ENCODE measurements around the gene AP2S1. TPM values are rescaled to one million over a fixed set of nuclear protein-coding genes. Genes with fewer than 3 reads are reported as not detected.

Gene AP2S1
- total and polyA plus RNA-seq, 2 donors (not counting 3 experiments of a cell fraction or from before 2014, with no cell fraction given): 313 to 376 TPM

GRCh38 chr19:46834984-46835383 is 15.7 kb downstream of the AP2S1 start:
- CTCF ChIA-PET: no interaction called here
- H3K27ac ChIP-seq (ENCODE audit: insufficient read depth, low read depth, low read length): no peak overlapping the region

More at GRCh38 chr19:46834984-46835383, 15.7 kb downstream of the AP2S1 start:
- dilution Hi-C loops (cut with MboI; ENCODE audit: extremely low pct_ligation_motif_present, low sequenced_read_pairs): no loop called here
- intact Hi-C loops (cut with micrococcal nuclease): no loop called here
- H3K4me1 ChIP-seq (ENCODE audit: control insufficient read depth, extremely low read depth, insufficient read depth, low read length): no peaks in the 10 kb centered on the region
- H3K9ac ChIP-seq (replicated peaks; ENCODE audit: extremely low read depth, insufficient read depth, low read length): no peak overlapping the region
- DNase-seq (ENCODE audit: low read depth, low spot score) (no peak), FAIRE-seq (no peak)
- no peak for TF ChIP-seq EZH2 (IDR thresholded peaks at IDR 0.05; ENCODE audit: borderline replicate concordance, low read depth, low read length, severe bottlenecking)
- no peak for TF ChIP-seq MAX (IDR thresholded peaks at IDR 0.05; ENCODE audit: insufficient read depth, insufficient read length)
- TF ChIP-seq FOS (IDR thresholded peaks at IDR 0.05; ENCODE audit: borderline replicate concordance, insufficient read depth, low read length): no peak
- TF ChIP-seq JUN (IDR thresholded peaks at IDR 0.05; ENCODE audit: borderline replicate concordance, insufficient read depth, insufficient read length, low read depth): no peak
- TF ChIP-seq POLR2A (IDR thresholded peaks at IDR 0.05; ENCODE audit: low read depth, low read length): no peak
- no peak for TF ChIP-seq MYC (IDR thresholded peaks at IDR 0.05; ENCODE audit: low read depth, low read length)
- no peak for TF ChIP-seq GATA2 (IDR thresholded peaks at IDR 0.05; ENCODE audit: insufficient read depth, insufficient read length, low read depth, low read length)
- no peak for TF ChIP-seq CTCF (IDR thresholded peaks at IDR 0.05; ENCODE audit: extremely low read depth in 1 of 2, insufficient read depth in 1 of 2, low read depth in 1 of 2, low read length in 2 of 2)
- no peak for TF ChIP-seq POLR2AphosphoS5 (IDR thresholded peaks at IDR 0.05; ENCODE audit: insufficient read depth, low read depth, low read length)
- H3K27me3 ChIP-seq (ENCODE audit: control insufficient read depth in 2 of 2, insufficient read depth in 2 of 2, low read length in 2 of 2): no peaks in the 10 kb centered on the region
- H3K9me1 ChIP-seq (replicated peaks; ENCODE audit: control insufficient read depth, extremely low read depth, insufficient read depth, low read length): no peaks in the 10 kb centered on the region
- H3K4me3 ChIP-seq (replicated peaks in 1 of 3; ENCODE audit: insufficient read depth in 1 of 3, low read depth in 1 of 3, low read length in 3 of 3): no peak overlapping the region
- H3K79me2 ChIP-seq (ENCODE audit: control insufficient read depth, insufficient read depth, low read length): no peaks in the 10 kb centered on the region
- H3K4me2 ChIP-seq (ENCODE audit: insufficient read depth, low read length): no peak overlapping the region
- no peaks in the 10 kb centered on the region for H4K20me1 ChIP-seq (replicated peaks; ENCODE audit: control insufficient read depth, extremely low read depth, insufficient read depth, low read length)
- H2AFZ ChIP-seq (ENCODE audit: low read depth, low read length): no peak overlapping the region
- H3K9me3 ChIP-seq (replicated peaks; ENCODE audit: control insufficient read depth, insufficient read depth, low read length): no peaks in the 10 kb centered on the region
- POLR2A ChIA-PET: no interaction called here
- peaks cover 3 to 14% of the 10 kb centered on the region in 2 experiments for H3K36me3 ChIP-seq (ENCODE audit: control insufficient read depth in 2 of 2, extremely low read depth in 1 of 2, insufficient read depth in 2 of 2, low read length in 2 of 2)
- BruUV-seq (replicated peaks): no TSS peak

All from endothelial cell of umbilical vein (primary cell).